GM10266 (cell line): Measurements from ENCODE around the gene WDFY2.
"Not testable (repeated sequence)": the region's sequence is repeated elsewhere in the genome, so short reads cannot be mapped to it uniquely, and the experiment has no call there.

Source experiments
- DNase-seq: peaks from one replicate; pipeline ENCODE4 v3.0.0; 2012; ENCODE audit errors: extremely low spot score
- CTCF ChIP-seq: IDR thresholded peaks from 2 replicates; pipeline ENCODE4 v1.5.1; 2012; ENCODE audit warnings: mild to moderate bottlenecking, low read depth; ENCODE audit not compliant: control insufficient read depth, insufficient read depth; ENCODE audit errors: missing control alignments

WDFY2 gene

GRCh38 chr13:51583875-51584730 is at the start of gene WDFY2:
WDFY2 (plus strand) TSS chr13:51584462; CDS start chr13:51584688, 226 bp downstream.
- TF ChIP-seq CTCF = no peak
- peak; percentile 97 for DNase-seq

GRCh38 chr13:51538591-51539179 is 45.6 kb upstream of the WDFY2 start:
- DNase-seq = no peak
- no peak for TF ChIP-seq CTCF

GRCh38 chr13:51539887-51540286 is 44.4 kb upstream of the WDFY2 start:
- DNase-seq = no peak
- TF ChIP-seq CTCF = no peak

- DNase-seq = no peak
- no peak for TF ChIP-seq CTCF
These were observed 43.2 kb upstream of the WDFY2 start for GRCh38 chr13:51541037-51541436.

- no peak for DNase-seq
- no peak for TF ChIP-seq CTCF
These were observed 42.4 kb upstream of the WDFY2 start for GRCh38 chr13:51541809-51542258.

- TF ChIP-seq CTCF = no peak
- DNase-seq = no peak
These were observed 41.7 kb upstream of the WDFY2 start for GRCh38 chr13:51542346-51543242.

- not testable (repeated sequence) for DNase-seq
These were observed 38.8 kb upstream of the WDFY2 start for GRCh38 chr13:51545446-51545845.
